Stimulated activated CD4-positive, alpha-beta T cell treated with anti-CD3 and anti-CD28 coated beads, Interleukin-1b, Interleukin-23, amount 100 ng/mL, for 1 hour (primary cell): ENCODE results near the gene LSM7.

Experiments
- DNase-seq, 2 donors: peaks; one replicate each; pipeline ENCODE4 v3.0.0-alpha.2; 2020; ENCODE audit warnings: low read depth in 2 of 2

LSM7 gene

GRCh38 chr19:2278459-2279158 lies 49.8 kb downstream of the LSM7 start:
- DNase-seq, result no peak

- DNase-seq, result no peak
These were observed 51.2 kb downstream of the LSM7 start for GRCh38 chr19:2277138-2277537.

- DNase-seq, result no peak
These were observed 51.9 kb downstream of the LSM7 start for GRCh38 chr19:2276429-2276986.

GRCh38 chr19:2275588-2276428 lies 52.6 kb downstream of the LSM7 start:
- DNase-seq, result no peak

- DNase-seq, result no peak
These were observed 53.4 kb downstream of the LSM7 start for GRCh38 chr19:2274931-2275535.

- no peak for DNase-seq
These were observed 54.1 kb downstream of the LSM7 start for GRCh38 chr19:2274185-2274711.

- DNase-seq, result peak; percentile 45 to 59
These were observed 54.8 kb downstream of the LSM7 start for GRCh38 chr19:2273356-2274184.
